Type B pancreatic cell (in vitro differentiated cells): Measurements from ENCODE around the gene RBMS3. TPM values are rescaled to one million over a fixed set of nuclear protein-coding genes. Genes with fewer than 3 reads are reported as not detected.

ENCODE experiments used
- DNase-seq: peaks from one replicate; pipeline ENCODE4 v3.0.0; 2021; ENCODE audit warnings: mixed read lengths; ENCODE audit not compliant: unreplicated experiment; ENCODE audit errors: extremely low spot score
- H3K27ac Mint-ChIP-seq: 2 replicates; pipeline ENCODE4 v1.8.0; 2021; ENCODE audit warnings: mild to moderate bottlenecking, mixed read lengths
- H3K27me3 Mint-ChIP-seq: 2 replicates; pipeline ENCODE4 v1.8.0; 2021; ENCODE audit warnings: mixed read lengths
- H3K36me3 Mint-ChIP-seq: 2 replicates; pipeline ENCODE4 v1.8.0; 2021; ENCODE audit warnings: mixed read lengths
- H3K4me1 Mint-ChIP-seq: one replicate; pipeline ENCODE4 v1.8.0; 2021; ENCODE audit warnings: mixed read lengths; ENCODE audit not compliant: unreplicated experiment
- H3K4me3 Mint-ChIP-seq: 2 replicates; pipeline ENCODE4 v1.8.0; 2021; ENCODE audit warnings: mild to moderate bottlenecking, mixed read lengths
- H3K9me3 Mint-ChIP-seq: 2 replicates; pipeline ENCODE4 v1.8.0; 2021; ENCODE audit warnings: mixed read lengths
- total RNA-seq: library from RNA; stranded (reverse); gene quantifications from 2 replicates; pipeline ENCODE4 v1.2.1, GENCODE V29; 2021; ENCODE audit warnings: low replicate concordance
- TF ChIP-seq, protein P1 (sequence below): fragments of 200-600 bp; sonication (generic); conservative IDR thresholded peaks from 2 replicates; pipeline ENCODE4 v1.5.0; 2021; ENCODE audit warnings: antibody characterized with exemption, mild to moderate bottlenecking

RBMS3 gene
- total RNA-seq, 1 donor from 2014 or later: 36.6 TPM

DNA sequence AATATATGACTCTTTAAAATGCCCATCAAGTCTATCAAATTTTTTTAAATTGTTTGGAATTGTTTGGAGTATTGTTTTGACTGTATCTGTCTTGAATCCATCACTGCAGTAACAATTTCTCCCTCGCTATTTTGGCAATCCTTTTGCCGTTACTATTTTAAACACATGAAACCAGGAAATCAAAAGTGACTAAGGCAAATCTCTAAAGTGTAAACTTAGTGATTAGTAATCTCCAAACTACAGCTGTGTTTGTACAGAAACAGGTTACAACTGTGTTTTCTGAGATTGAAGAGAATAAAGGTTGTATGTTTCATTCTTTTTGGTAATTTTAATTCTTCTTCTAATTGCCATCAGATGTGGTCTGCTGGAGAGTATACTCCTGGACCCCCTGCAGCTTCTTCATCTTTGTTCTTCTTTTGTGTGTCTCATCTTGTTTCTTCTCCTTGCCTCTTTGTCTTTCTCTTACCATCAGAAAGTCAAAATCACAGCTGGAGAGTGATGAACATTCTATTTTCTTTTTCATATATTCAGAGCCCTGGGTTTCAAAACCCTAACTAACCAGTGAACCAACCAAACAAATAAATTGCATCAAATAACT is 465.4 kb downstream of the RBMS3 start:
- Mint-ChIP-seq H3K9me3 (peaks cover 4% of the 10 kb centered on the region), H3K27me3 (no peaks in the 10 kb centered on the region), H3K36me3 (peaks cover 2% of the 10 kb centered on the region), H3K27ac (no peak overlapping the region), H3K4me3 (no peak overlapping the region), H3K4me1 (peaks cover 17% of the 10 kb centered on the region)
- DNase-seq: no peak
- TF ChIP-seq, protein P1, sequence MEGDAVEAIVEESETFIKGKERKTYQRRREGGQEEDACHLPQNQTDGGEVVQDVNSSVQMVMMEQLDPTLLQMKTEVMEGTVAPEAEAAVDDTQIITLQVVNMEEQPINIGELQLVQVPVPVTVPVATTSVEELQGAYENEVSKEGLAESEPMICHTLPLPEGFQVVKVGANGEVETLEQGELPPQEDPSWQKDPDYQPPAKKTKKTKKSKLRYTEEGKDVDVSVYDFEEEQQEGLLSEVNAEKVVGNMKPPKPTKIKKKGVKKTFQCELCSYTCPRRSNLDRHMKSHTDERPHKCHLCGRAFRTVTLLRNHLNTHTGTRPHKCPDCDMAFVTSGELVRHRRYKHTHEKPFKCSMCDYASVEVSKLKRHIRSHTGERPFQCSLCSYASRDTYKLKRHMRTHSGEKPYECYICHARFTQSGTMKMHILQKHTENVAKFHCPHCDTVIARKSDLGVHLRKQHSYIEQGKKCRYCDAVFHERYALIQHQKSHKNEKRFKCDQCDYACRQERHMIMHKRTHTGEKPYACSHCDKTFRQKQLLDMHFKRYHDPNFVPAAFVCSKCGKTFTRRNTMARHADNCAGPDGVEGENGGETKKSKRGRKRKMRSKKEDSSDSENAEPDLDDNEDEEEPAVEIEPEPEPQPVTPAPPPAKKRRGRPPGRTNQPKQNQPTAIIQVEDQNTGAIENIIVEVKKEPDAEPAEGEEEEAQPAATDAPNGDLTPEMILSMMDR: no peak

DNA sequence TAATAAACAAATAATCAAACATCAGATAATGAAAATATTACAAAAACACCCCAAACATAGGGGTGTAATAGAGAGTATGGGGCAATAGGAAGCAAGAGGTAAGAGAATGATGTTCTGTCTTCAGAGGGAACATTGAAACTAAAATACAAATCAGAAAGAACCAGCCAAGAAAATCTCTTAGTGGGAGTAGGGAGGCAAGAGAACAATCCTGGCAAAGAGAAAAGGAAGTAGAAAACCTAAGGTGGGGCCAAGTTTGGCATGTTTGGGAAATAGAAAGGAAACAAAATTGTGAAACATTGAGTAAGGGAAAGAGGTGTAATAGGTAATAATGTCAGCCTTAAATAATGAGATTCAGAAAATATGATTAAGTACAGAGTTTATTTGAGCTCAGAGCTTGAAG is 467.1 kb downstream of the RBMS3 start:
- H3K9me3 Mint-ChIP-seq: peaks cover 12% of the 10 kb centered on the region
- H3K4me3 Mint-ChIP-seq: no peak overlapping the region

DNA sequence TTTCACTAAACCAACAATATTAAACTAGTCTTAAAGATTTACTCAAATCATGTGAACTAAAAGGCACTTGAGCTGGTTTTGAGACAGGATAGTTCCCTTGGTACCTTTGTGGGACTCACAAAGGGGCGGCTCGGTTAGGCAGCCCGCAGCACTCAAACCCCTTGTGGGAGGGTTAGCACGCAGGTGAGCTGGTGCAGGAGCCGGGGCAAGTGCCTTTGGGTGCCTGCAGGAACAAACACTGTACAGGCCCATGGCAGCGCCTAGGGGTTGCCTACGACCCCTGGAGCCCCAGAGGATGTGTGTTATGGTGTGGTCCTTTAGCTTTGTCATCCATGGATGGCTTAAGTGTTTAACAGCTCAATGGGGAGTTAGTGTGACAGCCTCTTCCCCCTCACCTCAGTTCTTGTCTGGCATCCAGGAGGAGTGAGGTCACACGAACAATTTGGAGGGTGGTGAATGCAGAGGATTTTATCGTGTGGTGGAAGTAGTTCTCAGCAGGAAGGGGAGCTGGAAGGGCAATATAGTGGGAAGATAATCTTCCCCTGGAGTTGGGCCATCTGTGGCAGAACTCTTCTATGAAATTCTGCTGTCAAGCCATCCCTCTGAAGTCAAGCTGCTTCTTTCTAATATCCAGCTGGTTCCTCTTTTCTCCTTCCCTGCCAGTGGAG is 470.9 kb downstream of the RBMS3 start:
- peaks cover 6% of the 10 kb centered on the region for H3K27me3 Mint-ChIP-seq
- no peak for DNase-seq
- peaks cover 11% of the 10 kb centered on the region for H3K4me1 Mint-ChIP-seq
- TF ChIP-seq, protein P1: no peak
- no peaks in the 10 kb centered on the region for H3K36me3 Mint-ChIP-seq
- H3K4me3 Mint-ChIP-seq: no peak overlapping the region
- peaks cover 12% of the 10 kb centered on the region for H3K9me3 Mint-ChIP-seq
- H3K27ac Mint-ChIP-seq: no peak overlapping the region

More for the DNA sequence above, 467.1 kb downstream of the RBMS3 start:
- TF ChIP-seq, protein P1: no peak
- DNase-seq: no peak
- Mint-ChIP-seq H3K27ac (no peak overlapping the region), H3K4me1 (peaks cover 16% of the 10 kb centered on the region), H3K36me3 (no peaks in the 10 kb centered on the region), H3K27me3 (peaks cover 4% of the 10 kb centered on the region)

DNA sequence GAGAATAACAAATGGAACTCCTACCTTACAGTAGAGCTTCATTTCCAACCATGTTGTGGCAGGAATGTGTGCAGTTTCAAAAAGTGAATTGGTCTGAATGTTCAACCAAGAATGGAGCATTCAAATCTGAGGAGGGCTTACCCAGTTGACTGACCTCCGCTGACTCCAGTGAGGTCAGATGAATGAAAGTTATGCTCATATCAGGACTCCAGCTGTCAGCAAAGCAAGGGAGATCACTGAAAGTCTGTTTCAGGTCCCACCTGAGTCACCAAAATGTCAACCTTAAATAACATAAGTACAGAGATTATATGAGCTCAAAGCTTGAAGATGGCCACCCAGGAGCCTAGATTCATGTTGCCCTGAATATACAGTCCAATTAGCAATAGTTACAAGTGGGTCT is 473.5 kb downstream of the RBMS3 start:
- Mint-ChIP-seq H3K27me3 (peaks cover 6% of the 10 kb centered on the region), H3K27ac (no peak overlapping the region), H3K4me3 (no peak overlapping the region), H3K9me3 (peaks cover 7% of the 10 kb centered on the region), H3K4me1 (peaks cover 29% of the 10 kb centered on the region), H3K36me3 (no peaks in the 10 kb centered on the region)
- TF ChIP-seq, protein P1: no peak
- DNase-seq: no peak

DNA sequence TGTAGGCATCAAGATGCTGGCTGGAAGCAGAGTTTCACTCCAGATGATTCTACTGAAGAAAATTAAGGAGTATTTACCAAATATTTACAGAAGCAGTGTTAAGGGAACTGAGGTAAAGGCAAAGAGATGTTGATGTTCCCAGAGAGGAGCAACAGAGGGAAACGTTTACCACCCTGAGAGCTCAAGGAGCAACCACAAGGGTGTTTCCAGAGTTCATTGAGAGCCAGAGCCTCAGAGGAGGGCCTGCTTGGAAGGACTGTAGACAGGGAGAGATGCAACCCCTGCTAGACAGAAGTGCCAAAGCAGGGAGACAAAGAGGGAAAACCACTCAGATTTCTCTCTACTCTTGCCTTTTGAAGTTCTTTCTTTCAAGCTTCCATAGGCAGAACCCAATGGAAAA is 474.5 kb downstream of the RBMS3 start:
- Mint-ChIP-seq H3K36me3 (no peaks in the 10 kb centered on the region), H3K27ac (no peak overlapping the region), H3K9me3 (peaks cover 7% of the 10 kb centered on the region), H3K4me1 (peaks cover 39% of the 10 kb centered on the region), H3K27me3 (peaks cover 6% of the 10 kb centered on the region), H3K4me3 (no peak overlapping the region)
- TF ChIP-seq, protein P1: no peak
- DNase-seq: no peak
